Brain pericyte (primary cell): ENCODE measurements around the gene PCNP.
"Not testable (repeated sequence)": the region's sequence is repeated elsewhere in the genome, so short reads cannot be mapped to it uniquely, and the experiment has no call there.

ENCODE experiments used
- DNase-seq: peaks from one replicate; pipeline ENCODE4 v3.0.0-alpha.2; 2012; ENCODE audit warnings: low read depth, low spot score

PCNP gene

GRCh38 chr3:101573449-101574387, at the start of gene PCNP:
PCNP (plus strand) TSS chr3:101574180; CDS start chr3:101574216, 36 bp downstream.
- peak; percentile 98 for DNase-seq

- DNase-seq, result no peak
Measured at GRCh38 chr3:101527441-101527840, 46.5 kb upstream of the PCNP start.

- no peak for DNase-seq
Measured at GRCh38 chr3:101527906-101528305, 46.1 kb upstream of the PCNP start.

- no peak for DNase-seq
Measured at GRCh38 chr3:101529816-101530685, 43.9 kb upstream of the PCNP start.

GRCh38 chr3:101530686-101531047, 43.3 kb upstream of the PCNP start:
- no peak for DNase-seq

- no peak for DNase-seq
Measured at GRCh38 chr3:101531473-101532086, 42.4 kb upstream of the PCNP start.

- no peak for DNase-seq
Measured at GRCh38 chr3:101532783-101533602, 41.0 kb upstream of the PCNP start.

GRCh38 chr3:101533603-101533968, 40.4 kb upstream of the PCNP start:
- DNase-seq, result no peak

GRCh38 chr3:101535221-101535620, 38.8 kb upstream of the PCNP start:
- DNase-seq, result no peak

GRCh38 chr3:101536266-101536665, 37.7 kb upstream of the PCNP start:
- no peak for DNase-seq

GRCh38 chr3:101536955-101537354, 37.0 kb upstream of the PCNP start:
- DNase-seq, result not testable (repeated sequence)

- no peak for DNase-seq
Measured at GRCh38 chr3:101542957-101543356, 31.0 kb upstream of the PCNP start.

- no peak for DNase-seq
Measured at GRCh38 chr3:101544161-101544850, 29.7 kb upstream of the PCNP start.

GRCh38 chr3:101548527-101549105, 25.4 kb upstream of the PCNP start:
- DNase-seq, result no peak

- no peak for DNase-seq
Measured at GRCh38 chr3:101549473-101549872, 24.5 kb upstream of the PCNP start.

GRCh38 chr3:101551359-101552081, 22.5 kb upstream of the PCNP start:
- not testable (repeated sequence) for DNase-seq

GRCh38 chr3:101553381-101553780, 20.6 kb upstream of the PCNP start:
- DNase-seq, result not testable (repeated sequence)

- no peak for DNase-seq
Measured at GRCh38 chr3:101556064-101556463, 17.9 kb upstream of the PCNP start.

GRCh38 chr3:101561630-101562328, 12.2 kb upstream of the PCNP start, which contains the start of gene TRMT10C:
TRMT10C (plus strand) TSS chr3:101561868; CDS start chr3:101564782, 2,914 bp downstream.
- DNase-seq, result peak; percentile 77
